DOHH2 (cell line): ENCODE measurements around the gene GPX5.

Experiments used
- H3F3A ChIP-seq: fragments of 200-600 bp; sonication (generic), shearing (Covaris generic); 2 replicates; pipeline ENCODE4 v1.6.0; 2016; ENCODE audit warnings: antibody characterized with exemption, mild to moderate bottlenecking; ENCODE audit not compliant: control insufficient read depth, insufficient read depth
- H3K27ac ChIP-seq: fragments of 200-600 bp; sonication (generic); 2 replicates; pipeline ENCODE4 v1.5.1; 2014; ENCODE audit warnings: low read depth, mild to moderate bottlenecking, low read length, moderate library complexity
- H3K27me3 ChIP-seq: fragments of 200-600 bp; sonication (generic); 2 replicates; pipeline ENCODE4 v1.6.1; 2014; ENCODE audit warnings: mild to moderate bottlenecking, low read length, mixed read lengths; ENCODE audit not compliant: control insufficient read depth
- H3K36me3 ChIP-seq: fragments of 200-600 bp; sonication (generic); 2 replicates; pipeline ENCODE4 v1.6.1; 2014; ENCODE audit warnings: mild to moderate bottlenecking, low read length, moderate library complexity, mixed read lengths; ENCODE audit not compliant: control insufficient read depth
- H3K4me1 ChIP-seq: fragments of 200-600 bp; sonication (generic); 2 replicates; pipeline ENCODE4 v1.6.1; 2014; ENCODE audit warnings: mild to moderate bottlenecking, low read length, mixed read lengths; ENCODE audit not compliant: control insufficient read depth
- H3K4me2 ChIP-seq: fragments of 200-600 bp; sonication (generic); 2 replicates; pipeline ENCODE4 v1.6.0; 2014; ENCODE audit warnings: mild to moderate bottlenecking, low read length, moderate library complexity
- H3K4me3 ChIP-seq: fragments of 200-600 bp; sonication (generic); 2 replicates; pipeline ENCODE4 v1.5.1; 2014; ENCODE audit warnings: mild to moderate bottlenecking, low read length, mixed read lengths
- H3K79me2 ChIP-seq: fragments of 200-600 bp; sonication (generic); 2 replicates; pipeline ENCODE4 v1.6.1; 2014; ENCODE audit warnings: mild to moderate bottlenecking, low read length, mixed read lengths; ENCODE audit not compliant: control insufficient read depth
- H3K9me2 ChIP-seq: fragments of 200-600 bp; sonication (generic); replicated peaks from 2 replicates; pipeline ENCODE4 v1.6.1; 2014; ENCODE audit warnings: mild to moderate bottlenecking, low read length, mixed read lengths; ENCODE audit not compliant: control insufficient read depth
- H3K9me3 ChIP-seq: fragments of 200-600 bp; sonication (generic); 2 replicates; pipeline ENCODE4 v1.6.1; 2014; ENCODE audit warnings: antibody characterized with exemption, low read length, mixed read lengths; ENCODE audit not compliant: control insufficient read depth, insufficient read depth
- H4K20me1 ChIP-seq: fragments of 200-600 bp; sonication (generic); 2 replicates; pipeline ENCODE4 v1.6.0; 2014; ENCODE audit warnings: low read depth, mild to moderate bottlenecking, antibody characterized with exemption, low read length, moderate library complexity; ENCODE audit not compliant: control insufficient read depth, insufficient read depth
- CTCF ChIP-seq: fragments of 200-600 bp; sonication (generic); IDR thresholded peaks from one replicate; pipeline ENCODE4 v1.5.1; 2014; ENCODE audit warnings: antibody characterized with exemption, mild to moderate bottlenecking, low read depth, low read length; ENCODE audit not compliant: poor library complexity, severe bottlenecking
- EZH2phosphoT487 ChIP-seq: fragments of 200-600 bp; sonication (generic); IDR thresholded peaks from 2 replicates; pipeline ENCODE4 v1.6.1; 2017; ENCODE audit warnings: borderline replicate concordance, mild to moderate bottlenecking, antibody characterized with exemption, low read length, moderate library complexity, mixed read lengths

Gene GPX5

GRCh38 chr6:28491984-28492317 is 33.7 kb upstream of the GPX5 start:
- Histone ChIP-seq H3K9me3 (no peaks in the 10 kb centered on the region), H3K4me3 (no peak overlapping the region), H3K36me3 (no peaks in the 10 kb centered on the region), H4K20me1 (no peaks in the 10 kb centered on the region), H3K27me3 (peaks cover 2% of the 10 kb centered on the region; the same call in 1 of the 2 replicates), H3K27ac (no peak overlapping the region), H3F3A (no peaks in the 10 kb centered on the region; the same call in 1 of the 2 replicates), H3K79me2 (no peaks in the 10 kb centered on the region), H3K4me2 (no peak overlapping the region), H3K4me1 (peaks cover 21% of the 10 kb centered on the region), H3K9me2 (no peaks in the 10 kb centered on the region)
- TF ChIP-seq EZH2phosphoT487 = no peak
- TF ChIP-seq CTCF = no peak

- H3K9me3 ChIP-seq = no peaks in the 10 kb centered on the region
- TF ChIP-seq EZH2phosphoT487 (no peak), CTCF (peak; percentile 30)
- no peak overlapping the region for H3K4me2 ChIP-seq
- no peaks in the 10 kb centered on the region for H3K4me1 ChIP-seq
- no peak overlapping the region for H3K27ac ChIP-seq
- H3F3A ChIP-seq = no peaks in the 10 kb centered on the region; the same call in 1 of the 2 replicates
- no peaks in the 10 kb centered on the region for H4K20me1 ChIP-seq
- H3K36me3 ChIP-seq = no peaks in the 10 kb centered on the region
- no peaks in the 10 kb centered on the region for H3K9me2 ChIP-seq
- H3K4me3 ChIP-seq = no peak overlapping the region
- H3K79me2 ChIP-seq = no peaks in the 10 kb centered on the region
- no peaks in the 10 kb centered on the region for H3K27me3 ChIP-seq
These were observed 29.4 kb upstream of the GPX5 start for GRCh38 chr6:28496099-28496779.

- TF ChIP-seq EZH2phosphoT487 = no peak
- TF ChIP-seq CTCF = no peak
- Histone ChIP-seq H3K27ac (no peak overlapping the region), H3K79me2 (no peaks in the 10 kb centered on the region), H3K4me3 (no peak overlapping the region), H3K36me3 (no peaks in the 10 kb centered on the region), H3F3A (no peaks in the 10 kb centered on the region; the same call in 1 of the 2 replicates), H4K20me1 (no peaks in the 10 kb centered on the region), H3K9me3 (no peaks in the 10 kb centered on the region), H3K9me2 (no peaks in the 10 kb centered on the region), H3K4me1 (no peaks in the 10 kb centered on the region), H3K4me2 (no peak overlapping the region), H3K27me3 (no peaks in the 10 kb centered on the region)
These were observed 28.4 kb upstream of the GPX5 start for GRCh38 chr6:28497306-28497705.
